Stimulated activated CD8-positive, alpha-beta memory T cell treated with anti-CD3 and anti-CD28 coated beads, Interleukin-12 subunit alpha, Interleukin-12 subunit beta, amount 100 ng/mL, for 4 hours (primary cell): Measurements from ENCODE around the gene OMG.
"Not testable (repeated sequence)": the region's sequence is repeated elsewhere in the genome, so short reads cannot be mapped to it uniquely, and the experiment has no call there.

Experiments
- DNase-seq: peaks from one replicate; pipeline ENCODE4 v3.0.0-alpha.2; 2020; ENCODE audit warnings: low read depth

Gene OMG, protein sequence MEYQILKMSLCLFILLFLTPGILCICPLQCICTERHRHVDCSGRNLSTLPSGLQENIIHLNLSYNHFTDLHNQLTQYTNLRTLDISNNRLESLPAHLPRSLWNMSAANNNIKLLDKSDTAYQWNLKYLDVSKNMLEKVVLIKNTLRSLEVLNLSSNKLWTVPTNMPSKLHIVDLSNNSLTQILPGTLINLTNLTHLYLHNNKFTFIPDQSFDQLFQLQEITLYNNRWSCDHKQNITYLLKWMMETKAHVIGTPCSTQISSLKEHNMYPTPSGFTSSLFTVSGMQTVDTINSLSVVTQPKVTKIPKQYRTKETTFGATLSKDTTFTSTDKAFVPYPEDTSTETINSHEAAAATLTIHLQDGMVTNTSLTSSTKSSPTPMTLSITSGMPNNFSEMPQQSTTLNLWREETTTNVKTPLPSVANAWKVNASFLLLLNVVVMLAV

DNA sequence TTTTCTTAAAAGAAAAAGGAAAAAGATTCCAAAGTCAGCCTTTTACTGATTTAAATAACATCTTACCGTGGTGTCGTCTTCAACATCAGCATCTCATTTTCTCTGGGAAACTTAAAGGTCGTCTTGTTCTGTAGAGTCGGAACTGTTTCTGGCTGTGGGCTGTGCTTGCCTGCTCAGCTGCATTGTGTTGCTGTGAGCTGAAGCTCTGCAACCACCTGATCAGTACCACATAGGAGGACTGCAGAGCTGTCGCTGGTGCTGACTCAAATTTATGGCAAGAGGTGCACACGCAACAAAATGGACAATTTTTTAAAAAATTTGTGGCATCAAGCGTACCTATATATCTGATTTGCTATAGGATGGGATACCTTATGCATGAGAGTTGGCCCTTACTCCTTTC, at the start of gene OMG:
OMG (minus strand) TSS at position 150 of the 400 bp plus-strand sequence. CDS start 908 bp downstream, outside the sequence.
- DNase-seq, result no peak

DNA sequence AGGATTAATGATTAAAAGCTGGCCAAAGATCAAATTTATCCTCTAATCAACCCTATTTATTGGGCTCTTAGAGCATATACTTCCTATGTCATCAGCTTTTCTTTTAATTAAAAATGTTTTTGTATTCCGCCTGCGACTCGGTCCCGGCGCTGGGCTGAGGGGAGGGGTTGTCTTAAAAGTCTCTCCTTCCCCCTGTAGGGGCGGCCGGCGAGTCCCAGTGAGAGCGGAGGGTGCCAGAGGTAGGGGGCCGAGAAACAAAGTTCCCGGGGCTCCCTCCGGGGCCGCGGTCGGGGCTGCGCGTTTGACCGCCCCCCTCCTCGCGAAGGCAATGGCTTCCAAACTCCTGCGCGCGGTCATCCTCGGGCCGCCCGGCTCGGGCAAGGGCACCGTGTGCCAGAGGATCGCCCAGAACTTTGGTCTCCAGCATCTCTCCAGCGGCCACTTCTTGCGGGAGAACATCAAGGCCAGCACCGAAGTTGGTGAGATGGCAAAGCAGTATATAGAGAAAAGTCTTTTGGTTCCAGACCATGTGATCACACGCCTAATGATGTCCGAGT, 48.2 kb upstream of the OMG start:
- DNase-seq, result not testable (repeated sequence)

DNA sequence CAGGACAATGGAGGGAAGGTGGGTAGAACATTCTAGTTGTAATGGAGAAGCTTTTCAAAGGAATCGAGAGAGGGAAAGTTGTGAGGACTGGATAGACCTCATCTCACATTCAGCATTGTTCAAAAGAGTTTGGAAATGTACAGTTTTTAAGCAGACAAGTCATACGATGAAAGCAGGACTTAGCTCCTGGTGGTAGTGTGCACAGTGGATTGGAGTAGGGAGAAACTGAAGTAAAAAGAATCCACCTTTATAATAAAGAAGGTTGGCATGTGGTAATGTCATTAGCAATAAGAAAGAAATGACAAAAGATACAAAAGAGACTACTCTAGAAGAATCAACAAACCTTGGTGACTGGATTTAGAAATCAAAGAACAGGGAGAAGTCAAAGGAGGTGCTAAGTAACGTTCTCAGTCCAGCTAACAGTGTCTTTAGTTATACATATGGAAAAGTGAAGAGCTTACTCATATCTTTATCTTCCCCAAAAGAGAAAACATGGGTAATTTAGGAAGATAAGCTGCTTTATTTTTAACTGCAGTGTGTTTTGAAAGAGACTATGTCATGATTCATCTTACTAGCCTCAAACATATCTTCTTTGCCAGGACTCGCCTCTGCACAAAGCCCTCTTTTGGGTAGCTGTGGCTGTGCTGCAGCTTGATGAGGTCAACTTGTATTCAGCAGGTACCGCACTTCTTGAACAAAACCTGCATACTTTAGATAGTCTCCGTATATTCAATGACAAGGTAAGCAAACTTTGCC, 43.0 kb upstream of the OMG start:
- no peak for DNase-seq

DNA sequence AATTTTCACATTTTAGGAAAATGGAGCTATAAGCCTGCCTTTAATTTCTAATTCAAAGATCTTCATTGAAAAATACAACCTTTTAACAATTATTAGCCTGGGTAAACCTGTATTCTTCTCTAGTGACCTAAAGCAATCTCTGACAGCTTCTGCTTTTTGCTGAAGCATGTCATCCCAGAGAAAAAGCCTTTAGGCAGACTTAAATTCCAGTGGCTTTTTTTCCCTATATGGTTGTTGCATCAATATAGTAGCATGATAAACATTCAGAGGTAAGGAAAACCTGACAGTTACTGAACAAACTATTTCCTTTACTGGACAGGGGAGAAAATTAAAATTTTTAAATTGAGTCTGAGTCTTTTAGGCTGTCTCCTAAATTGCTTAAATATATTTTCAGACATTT, 32.2 kb upstream of the OMG start:
- no peak for DNase-seq

DNA sequence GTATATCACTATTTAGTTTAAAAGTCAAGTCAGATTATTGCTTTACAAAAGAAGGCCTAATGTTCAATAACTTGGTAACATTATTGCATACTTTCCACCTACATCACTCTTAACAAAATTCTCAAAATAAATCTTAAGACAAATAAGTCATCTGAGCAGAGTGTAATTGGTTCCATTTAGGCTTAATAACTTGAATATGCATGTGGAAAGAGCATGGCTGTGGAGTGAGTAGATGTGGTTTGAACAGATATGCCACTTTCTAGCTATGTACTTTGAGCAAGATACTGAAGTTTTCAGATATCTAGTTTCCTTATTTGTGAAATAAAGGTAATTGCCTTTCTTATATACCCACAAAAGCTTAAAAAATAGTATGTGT, 31.1 kb upstream of the OMG start:
- DNase-seq, result no peak

DNA sequence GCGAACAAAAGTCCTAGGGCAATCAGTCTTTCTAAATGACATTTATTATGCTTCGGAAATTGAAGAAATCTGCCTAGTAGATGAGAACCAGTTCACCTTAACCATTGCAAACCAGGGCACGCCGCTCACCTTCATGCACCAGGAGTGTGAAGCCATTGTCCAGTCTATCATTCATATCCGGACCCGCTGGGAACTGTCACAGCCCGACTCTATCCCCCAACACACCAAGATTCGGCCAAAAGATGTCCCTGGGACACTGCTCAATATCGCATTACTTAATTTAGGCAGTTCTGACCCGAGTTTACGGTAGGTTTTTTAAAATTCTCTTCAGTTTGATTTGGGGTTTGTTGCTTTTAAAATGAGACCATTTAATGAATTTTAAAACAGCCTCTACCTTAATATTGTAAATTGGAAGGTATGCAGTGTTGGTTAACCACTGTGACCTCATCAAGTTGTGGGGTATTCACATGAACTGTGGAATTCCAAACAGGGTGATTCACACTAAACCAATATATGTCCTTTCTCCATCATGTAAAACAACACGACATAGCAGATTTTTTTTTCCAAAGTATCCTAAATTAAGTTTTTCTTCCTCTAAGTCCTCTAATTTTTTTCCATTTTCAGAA, 30.6 kb upstream of the OMG start:
- no peak for DNase-seq

DNA sequence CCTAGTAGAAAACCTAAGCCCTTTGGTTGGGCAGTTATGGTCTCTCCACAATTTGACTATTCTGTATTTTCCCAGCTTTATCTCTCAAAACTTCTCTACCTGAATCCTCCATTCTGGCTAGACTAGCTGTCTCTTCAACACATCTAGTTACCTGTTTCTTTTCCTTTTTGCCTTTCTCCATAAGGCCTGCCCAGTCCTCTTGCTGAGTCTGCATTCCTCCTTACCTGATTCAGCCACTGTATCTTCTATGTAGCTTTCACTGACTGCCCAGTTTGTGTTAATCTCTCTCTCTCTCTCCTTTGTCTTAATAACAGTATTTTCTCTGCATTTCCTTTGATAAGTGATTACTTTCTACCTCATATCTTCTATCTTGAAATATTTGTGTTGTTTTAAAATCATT, 26.5 kb upstream of the OMG start:
- DNase-seq, result no peak

DNA sequence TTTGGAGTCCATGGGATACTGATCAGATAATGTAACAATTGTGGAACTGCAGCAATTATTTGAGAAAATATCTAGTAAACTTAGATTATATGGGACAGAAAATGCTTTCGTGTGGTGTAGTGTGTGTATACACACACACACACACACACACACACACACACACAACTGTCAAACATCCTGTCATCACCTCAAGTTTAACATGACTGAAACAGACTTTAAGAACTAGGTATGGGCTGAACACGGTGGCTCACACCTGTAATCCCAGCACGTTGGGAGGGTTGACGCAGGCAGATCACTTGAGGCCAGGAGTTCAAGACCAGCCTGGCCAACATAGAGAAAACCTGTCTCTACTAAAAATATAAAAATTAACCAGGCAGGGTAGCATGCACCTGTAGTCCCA, 24.9 kb upstream of the OMG start:
- no peak for DNase-seq

DNA sequence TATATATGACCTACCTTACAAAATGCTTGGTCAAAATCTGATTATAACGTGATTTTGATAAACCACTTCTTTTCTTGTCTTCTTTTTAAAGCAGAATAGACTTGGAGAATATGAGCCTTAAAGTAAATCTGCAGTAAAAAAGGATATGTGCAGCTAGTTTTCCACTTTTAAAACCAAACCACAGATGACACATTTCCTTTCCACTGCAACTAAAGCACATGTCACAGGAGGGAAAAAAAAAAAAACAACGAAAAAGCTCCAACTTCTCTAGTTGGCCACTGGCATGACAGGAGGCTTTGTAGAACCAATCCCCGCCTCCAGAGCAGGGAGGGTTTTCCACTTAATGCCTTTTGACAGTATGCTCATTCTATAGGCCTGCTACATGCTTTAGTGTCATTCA, 24.4 kb upstream of the OMG start, which contains the start of gene EVI2A:
EVI2A (minus strand) TSS at position 142 of the 400 bp plus-strand sequence. CDS start 2,609 bp downstream, outside the sequence.
- peak; percentile 58 for DNase-seq

DNA sequence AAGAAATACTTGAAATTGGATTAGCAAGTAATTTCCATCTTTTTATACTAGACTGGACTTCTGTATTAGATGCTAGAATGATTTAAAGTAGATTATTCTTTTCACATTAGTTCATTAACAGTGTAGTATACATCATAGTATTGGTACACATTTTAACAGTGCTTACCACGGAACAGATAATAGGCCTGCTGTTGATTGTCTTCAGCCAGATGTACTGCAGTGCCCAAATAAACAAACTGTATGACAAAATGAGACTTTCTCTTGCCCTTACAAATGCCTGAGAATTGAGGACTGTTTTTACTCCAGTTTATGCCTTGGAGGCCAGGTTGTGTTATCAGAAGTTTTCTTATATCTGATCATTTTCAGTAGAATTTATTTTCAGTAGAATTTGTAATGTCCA, 23.8 kb upstream of the OMG start:
- no peak for DNase-seq

DNA sequence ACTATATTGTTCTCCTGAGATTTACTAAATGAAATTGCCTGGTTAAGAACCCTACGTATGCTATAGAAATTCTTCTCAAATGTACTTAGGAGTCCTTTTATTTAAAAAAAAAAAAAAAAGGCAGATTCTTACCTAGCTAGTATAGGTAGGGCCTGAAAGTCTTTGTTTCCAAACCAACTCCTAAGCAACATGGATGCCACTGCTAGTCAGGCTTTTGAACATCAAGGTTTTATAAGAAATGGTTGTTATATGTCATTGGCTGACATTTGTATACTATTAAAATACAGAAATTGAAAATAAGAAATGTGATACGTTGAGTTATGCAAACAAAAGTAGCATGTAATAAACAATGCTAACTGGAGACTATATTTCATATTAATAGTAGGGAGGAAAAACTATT, 23.2 kb upstream of the OMG start:
- no peak for DNase-seq

DNA sequence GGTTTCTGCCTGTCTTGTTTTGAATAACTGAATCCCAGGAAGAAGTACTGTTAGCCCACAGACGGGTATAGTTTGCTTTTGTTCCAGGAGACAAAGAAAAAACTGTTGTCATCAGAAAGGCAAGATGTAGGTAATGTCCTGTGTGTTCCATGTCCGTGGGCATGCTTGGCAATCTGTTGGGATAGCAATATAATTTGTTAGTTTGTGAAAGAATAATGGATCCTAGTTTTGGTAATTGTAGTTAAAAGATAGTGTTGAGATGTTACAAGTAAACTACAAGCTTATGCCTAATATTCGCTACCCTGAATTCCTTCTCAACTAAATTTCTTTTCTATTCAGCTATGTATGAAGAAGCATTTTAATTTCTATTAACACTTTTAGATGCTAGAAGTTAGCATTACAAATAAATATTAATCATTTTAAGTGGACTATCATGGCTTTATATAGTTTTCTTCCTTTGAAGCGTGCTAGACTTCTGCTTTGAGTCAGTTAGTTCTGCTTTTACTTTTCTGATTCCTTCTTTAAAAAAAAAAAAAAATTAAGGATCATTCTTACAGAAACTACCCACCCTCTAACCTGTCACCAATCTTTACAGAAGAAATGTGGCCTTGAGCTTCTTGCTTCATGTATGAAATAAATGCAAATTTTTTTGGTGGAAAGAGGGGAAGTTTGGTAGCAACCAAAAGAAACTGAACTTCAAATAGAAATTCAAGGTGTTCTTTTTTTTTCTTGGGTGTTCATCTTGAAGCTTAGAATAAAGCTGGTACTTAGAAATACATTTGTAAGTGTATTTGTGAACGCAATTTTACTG, 22.0 kb upstream of the OMG start:
- no peak for DNase-seq

DNA sequence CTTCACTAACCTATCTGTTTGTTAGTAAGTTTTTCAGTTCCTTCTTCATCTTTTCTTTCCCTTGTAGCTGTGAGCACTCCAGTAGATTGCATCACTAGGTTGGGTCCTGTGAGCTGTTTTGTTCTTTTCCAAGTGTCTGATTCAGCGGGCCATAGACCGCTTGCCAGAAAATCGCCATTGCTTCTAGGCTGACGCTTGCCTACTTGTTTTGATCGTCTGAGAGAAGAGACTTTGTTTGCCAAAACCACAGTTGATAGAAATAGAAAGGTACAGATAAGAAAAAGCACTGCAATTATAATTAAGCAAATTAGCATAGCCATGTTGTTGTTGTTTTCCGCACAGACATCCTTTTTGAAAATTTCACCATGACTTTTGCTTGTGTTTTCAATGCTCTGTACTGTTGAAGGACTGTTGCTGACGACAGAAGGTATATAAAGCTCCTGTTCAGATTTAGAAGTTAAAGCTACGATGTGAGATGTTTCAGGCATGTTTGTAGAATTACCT, 21.3 kb upstream of the OMG start:
- DNase-seq, result peak; percentile 15

DNA sequence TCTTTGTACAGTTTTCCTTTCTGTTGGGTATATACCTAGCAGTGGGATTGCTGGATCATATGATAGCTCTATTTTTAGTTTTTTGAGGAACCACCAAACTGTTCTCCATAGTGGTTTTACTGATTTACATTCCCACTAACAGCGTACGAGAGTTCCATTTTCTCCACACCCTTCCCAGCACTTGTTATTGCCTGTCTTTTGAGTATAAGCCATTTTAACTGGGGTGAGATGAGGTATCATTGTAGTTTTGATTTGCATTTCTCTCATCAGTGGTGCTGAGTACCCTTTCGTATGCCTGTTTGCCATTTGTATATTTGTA, 17.7 kb upstream of the OMG start:
- no peak for DNase-seq

DNA sequence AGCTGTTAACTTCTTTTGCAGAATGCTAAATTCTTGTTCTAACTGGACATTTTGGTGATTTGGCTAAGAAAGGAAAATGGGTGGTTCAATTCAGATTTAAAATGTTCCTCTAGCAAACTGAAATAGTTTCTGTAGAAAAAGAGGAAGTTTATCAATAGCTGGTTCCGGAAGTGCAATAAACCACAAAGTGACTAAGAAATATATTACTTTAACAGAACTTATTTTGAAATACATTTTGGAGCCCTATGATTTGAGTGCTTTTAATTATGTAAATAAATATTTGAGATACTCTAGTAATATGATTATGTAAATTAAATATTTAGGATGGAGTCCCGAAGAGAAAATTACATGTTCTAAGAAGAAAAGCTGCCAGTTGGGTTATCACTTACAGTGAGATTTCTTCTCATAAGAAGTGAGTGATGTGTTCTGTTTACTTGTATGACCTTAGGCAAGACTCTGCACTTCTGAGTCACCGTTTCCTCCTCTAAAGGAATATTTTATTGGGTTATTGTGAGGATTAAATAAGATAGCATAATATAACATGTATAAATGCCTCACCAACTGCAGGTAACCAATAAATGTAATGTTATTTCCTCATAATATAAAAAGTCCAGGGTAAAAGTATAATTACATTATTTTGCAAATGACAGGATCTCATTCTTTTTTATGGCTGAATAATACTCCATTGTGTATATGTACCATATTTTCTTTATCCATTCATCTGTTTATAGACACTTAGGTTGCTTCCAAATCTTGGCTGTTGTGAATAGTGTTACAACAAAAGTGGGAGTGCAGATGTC, 17.1 kb upstream of the OMG start, which contains the start of gene EVI2B:
EVI2B (minus strand) TSS at position 73 of the 800 bp plus-strand sequence. CDS start 8,445 bp downstream, outside the sequence.
- no peak for DNase-seq

DNA sequence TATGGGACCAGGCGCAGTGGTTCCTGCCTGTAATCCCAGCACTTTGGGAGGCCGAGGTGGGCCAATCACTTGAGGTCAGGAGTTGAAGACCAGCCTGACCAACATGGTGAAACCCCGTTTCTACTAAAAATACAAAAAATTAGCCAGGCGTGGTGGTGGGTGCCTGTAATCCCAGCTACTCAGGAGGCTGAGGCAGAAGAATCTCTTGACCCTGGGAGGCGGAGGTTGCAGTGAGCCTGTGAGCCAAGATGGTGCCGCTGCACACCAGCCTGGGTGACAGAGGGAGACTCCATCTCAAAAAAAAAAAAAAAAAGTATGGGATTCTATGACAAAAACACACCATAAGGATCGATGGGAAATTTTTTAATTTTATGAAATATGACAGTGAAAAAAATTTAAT, 15.2 kb upstream of the OMG start:
- not testable (repeated sequence) for DNase-seq

DNA sequence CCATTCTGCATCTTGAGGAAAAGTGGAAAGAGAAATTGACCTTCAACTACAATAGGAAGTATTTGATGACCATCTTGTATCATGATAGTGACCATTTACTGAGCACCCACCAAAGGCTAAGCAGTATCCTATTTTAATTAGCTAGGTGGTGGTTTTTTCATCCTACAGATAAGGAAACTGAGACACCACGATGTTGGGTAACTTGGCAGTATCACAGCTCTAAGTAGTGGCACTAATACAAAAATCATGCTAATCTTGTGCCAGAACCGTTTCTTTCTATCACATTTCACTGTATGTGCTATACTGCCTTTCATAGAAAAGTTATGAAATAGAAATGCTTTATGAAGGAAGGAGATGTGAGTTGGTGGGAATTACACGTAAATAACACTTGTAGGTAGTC, 14.5 kb upstream of the OMG start:
- no peak for DNase-seq

DNA sequence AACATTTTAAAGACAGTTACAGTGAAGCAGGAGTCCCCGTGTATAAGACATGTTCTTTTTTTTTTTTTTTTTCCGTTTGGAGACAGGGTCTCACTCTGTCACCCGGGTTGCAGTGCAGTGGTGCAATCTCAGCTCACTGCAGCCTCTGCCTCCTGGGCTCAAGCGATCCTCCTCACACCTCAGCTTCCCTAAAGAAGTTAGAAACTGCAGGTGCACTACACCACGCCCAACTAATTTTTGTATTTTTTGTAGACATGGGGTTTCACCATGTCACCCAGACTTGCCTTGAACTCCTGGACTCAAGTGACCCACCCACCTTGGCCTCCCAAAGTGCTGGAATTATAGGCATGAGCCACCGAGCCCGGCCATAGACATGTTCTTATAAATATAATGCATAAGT, 13.8 kb upstream of the OMG start:
- DNase-seq, result no peak

DNA sequence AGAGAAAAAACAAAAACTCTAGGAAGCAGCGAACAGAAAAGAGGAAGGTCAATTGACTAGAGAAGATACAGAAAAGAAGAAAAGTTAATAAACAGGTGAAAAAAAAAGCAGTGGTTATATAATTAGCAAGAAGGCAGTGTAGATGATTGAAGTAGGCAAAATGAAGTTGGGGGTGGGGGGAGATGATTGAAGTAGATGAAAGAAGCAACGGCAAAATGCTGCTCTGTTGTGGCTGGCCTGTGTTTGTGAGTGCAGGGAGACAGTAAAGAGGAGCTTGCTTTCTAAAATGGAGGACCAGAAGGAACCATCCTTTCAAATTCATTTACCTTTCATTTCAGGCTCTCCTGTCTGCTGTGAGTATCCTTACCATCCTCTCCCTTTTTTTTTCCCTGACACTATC, 13.2 kb upstream of the OMG start:
- DNase-seq, result no peak

DNA sequence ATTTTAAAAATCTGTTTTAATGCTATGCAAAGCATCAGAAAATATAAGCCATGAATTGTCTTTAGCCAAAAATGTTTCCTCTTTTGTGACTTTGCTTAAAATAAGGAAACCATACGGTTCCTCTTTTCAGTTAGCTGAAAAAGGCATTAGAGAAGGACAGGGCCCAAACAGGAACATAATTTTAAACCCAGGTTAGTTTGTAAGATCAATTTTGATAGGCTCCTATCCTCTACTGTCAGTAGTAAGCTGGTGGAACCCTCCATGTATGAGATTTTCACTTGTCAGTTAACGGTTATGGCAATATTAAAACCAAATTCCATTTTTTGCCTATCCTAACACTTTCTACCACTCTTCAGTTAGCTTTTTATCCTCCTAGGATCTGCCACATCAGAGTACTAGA, 12.5 kb upstream of the OMG start:
- DNase-seq, result no peak
